ENCODE measurements around the gene MCM3AP. TPM values are rescaled to one million over a fixed set of nuclear protein-coding genes. Genes with fewer than 3 reads are reported as not detected.
A peak's percentile ranks its signal among the peaks of the same experiment; 100 is the strongest.

MCM3AP gene
- total RNA-seq, 1 donor from 2014 or later, result 58.8 TPM

DNA sequence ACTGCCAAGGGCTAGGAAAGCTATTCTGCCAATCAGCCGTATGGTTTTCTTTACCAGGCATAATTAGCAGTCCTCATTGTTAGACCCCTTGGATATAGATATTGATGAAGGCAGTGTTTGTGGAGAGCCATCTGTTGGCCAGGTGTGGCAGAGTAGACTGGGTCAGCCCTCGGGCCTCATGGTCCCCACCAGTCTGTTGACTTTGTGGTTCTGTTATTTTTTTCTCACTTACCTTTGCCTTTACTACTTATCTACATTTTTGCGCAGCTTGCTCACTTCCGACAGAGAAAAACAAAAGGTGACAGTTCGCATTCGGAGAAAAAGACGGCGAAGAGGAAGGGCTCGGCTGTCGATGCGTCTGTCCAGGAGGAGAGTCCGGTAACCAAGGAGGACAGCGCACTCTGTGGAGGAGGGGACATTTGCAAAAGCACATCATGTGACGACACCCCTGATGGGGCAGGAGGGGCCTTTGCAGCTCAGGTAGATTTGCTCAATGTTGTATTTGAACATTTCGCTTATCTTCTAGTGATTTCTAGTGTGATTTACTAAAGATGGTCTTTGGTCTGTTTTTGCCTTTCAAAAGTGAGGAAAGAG, 40.8 kb upstream of the MCM3AP start:
- DNase-seq, result no peak
- intact Hi-C loops (cut with micrococcal nuclease), result no loop called here
- TF ChIP-seq, protein P1, sequence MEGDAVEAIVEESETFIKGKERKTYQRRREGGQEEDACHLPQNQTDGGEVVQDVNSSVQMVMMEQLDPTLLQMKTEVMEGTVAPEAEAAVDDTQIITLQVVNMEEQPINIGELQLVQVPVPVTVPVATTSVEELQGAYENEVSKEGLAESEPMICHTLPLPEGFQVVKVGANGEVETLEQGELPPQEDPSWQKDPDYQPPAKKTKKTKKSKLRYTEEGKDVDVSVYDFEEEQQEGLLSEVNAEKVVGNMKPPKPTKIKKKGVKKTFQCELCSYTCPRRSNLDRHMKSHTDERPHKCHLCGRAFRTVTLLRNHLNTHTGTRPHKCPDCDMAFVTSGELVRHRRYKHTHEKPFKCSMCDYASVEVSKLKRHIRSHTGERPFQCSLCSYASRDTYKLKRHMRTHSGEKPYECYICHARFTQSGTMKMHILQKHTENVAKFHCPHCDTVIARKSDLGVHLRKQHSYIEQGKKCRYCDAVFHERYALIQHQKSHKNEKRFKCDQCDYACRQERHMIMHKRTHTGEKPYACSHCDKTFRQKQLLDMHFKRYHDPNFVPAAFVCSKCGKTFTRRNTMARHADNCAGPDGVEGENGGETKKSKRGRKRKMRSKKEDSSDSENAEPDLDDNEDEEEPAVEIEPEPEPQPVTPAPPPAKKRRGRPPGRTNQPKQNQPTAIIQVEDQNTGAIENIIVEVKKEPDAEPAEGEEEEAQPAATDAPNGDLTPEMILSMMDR (IDR thresholded peaks at IDR 0.05; ENCODE audit: borderline replicate concordance), result no peak
- Histone ChIP-seq H3K36me3 (peaks cover 28% of the 10 kb centered on the region), H3K4me1 (peaks cover 39% of the 10 kb centered on the region), H3K27me3 (ENCODE audit: low read depth) (no peaks in the 10 kb centered on the region), H3K9me3 (replicated peaks) (no peaks in the 10 kb centered on the region), H3K4me3 (no peak overlapping the region), H3K27ac (replicated peaks) (peak overlapping the region; percentile 98)

DNA sequence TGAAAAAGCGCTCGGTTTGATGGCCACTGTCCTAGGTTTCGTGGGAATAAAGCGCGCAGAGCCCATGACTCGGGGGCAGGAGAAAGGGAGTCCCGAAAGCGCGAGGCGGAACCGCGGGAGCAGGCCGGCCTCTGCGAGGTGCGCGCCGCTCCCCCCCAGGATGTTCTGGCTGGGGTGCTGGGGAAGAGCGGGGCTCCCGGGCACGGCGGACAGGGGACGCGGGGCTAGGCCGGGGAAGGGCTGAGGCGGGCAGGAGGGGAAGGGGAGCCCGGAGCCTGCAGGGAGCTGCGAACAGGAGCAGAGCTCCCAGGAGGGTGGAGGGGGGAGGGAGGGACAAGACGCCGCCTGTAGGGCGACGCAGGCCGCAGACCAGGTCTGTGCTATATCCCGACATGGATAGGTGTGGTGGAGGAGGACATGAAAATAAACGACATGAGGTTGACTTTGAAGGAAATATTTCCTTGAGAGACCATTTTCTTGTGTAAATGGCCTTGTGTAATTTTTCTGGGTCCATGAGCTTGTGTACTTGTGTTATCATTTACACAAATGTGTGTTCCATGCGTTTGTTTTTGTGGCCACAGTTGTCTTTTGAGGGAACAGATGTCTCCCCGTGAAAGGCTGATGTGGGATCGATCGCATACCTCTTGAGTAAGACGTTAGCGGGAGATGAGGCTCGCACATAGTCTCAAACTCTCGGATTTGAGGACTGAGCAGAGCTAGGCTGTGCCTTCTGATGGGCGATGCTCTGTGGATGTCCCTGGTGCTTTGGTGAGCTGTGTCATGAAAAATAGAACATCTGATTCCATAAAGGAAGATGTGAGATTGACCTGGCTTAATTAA, 39.9 kb upstream of the MCM3AP start:
- peak; percentile 42 for DNase-seq
- intact Hi-C loops (cut with micrococcal nuclease), result no loop called here
- TF ChIP-seq, protein P1 (IDR thresholded peaks at IDR 0.05; ENCODE audit: borderline replicate concordance), result peak; percentile 51

DNA sequence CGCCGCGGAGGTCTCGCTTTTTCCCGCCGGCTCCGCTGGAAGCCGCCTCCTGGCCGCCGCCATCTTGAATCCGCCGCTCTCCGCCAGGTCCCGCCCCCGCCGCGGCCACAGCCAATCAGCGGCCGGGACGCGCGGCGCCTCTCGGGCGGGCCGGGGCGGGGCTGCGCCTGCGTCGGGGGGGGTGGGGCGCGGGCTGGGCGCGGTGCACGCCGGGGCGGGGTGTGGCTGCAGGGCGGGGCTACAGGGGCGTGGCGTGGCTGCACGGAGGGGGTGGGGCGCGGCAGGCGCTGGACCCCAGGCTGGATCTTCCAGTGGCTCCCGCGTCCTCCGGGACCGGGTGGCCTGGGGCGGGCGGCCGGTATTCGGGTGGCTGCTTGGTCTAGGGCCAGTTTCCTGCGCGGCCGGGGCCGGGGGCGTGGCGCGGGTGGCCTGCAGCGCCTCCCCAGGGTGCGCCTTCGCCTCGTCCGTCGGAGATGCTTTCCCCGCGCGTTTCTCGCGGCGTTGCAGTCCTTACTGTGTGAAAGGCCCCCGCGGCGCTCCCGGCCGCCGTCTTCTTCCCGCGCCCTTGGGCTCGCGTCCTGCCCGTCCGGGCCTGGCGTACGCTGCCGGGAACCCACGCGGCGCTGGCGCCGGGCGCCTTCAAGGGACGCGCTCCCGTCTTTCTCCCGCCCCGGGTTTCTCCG, 39.1 kb upstream of the MCM3AP start:
- Histone ChIP-seq H3K9me3 (replicated peaks) (no peaks in the 10 kb centered on the region), H3K36me3 (peaks cover 20% of the 10 kb centered on the region), H3K4me1 (peaks cover 39% of the 10 kb centered on the region), H3K27ac (replicated peaks) (peak overlapping the region; percentile 98), H3K4me3 (peak overlapping the region; percentile 95), H3K27me3 (ENCODE audit: low read depth) (no peaks in the 10 kb centered on the region)
- peak; percentile 87 for DNase-seq
- intact Hi-C loops (cut with micrococcal nuclease), result no loop called here
- TF ChIP-seq, protein P1 (IDR thresholded peaks at IDR 0.05; ENCODE audit: borderline replicate concordance), result no peak

More for the DNA sequence above, 39.9 kb upstream of the MCM3AP start:
- H3K27me3 ChIP-seq (ENCODE audit: low read depth), result no peaks in the 10 kb centered on the region
- H3K27ac ChIP-seq (replicated peaks), result peak overlapping the region; percentile 98
- H3K4me3 ChIP-seq, result peak overlapping the region; percentile 95
- H3K36me3 ChIP-seq, result peaks cover 26% of the 10 kb centered on the region
- H3K4me1 ChIP-seq, result peaks cover 39% of the 10 kb centered on the region
- no peaks in the 10 kb centered on the region for H3K9me3 ChIP-seq (replicated peaks)

DNA sequence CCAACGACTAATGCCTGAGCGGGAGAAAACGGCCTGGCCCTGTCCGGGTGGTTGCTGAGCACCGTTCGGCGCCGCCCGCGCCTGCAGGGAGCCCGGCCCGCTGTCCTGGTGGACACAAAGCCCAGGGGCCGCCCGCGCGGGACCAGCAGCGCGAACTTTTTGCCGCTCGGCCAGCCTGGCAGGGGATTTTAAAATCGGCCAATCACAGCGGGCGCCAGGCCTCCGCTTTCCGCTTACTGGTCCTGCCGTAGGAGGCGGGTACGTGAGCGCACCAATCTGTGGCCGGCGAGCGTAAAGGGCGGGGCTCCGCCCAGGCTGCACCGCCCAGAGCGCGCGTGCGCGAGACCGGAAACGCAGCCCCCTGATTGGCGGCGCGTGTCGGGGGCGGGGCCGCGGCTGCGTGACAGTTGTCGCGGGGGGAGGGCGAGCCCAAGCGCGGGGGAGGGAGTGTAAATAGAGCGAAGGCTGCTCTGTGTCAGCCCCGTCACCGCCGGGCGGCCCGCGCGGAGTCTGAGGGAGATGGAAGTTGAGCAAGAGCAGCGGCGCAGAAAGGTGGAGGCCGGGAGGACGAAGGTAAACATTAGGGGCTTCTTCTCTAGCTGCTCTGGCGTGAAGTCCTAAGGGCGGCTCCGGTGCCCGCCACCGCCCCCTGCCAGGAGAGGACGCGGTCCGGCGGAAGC, 38.4 kb upstream of the MCM3AP start, which contains the start of the genes C21orf58 and PCNT:
Gene C21orf58, minus strand, starts transcription at position 161 of the 680 bp plus-strand sequence. CDS start 1,132 bp downstream, outside the sequence.
Gene PCNT, plus strand, starts transcription at position 447 of the 680 bp plus-strand sequence. Its CDS starts 73 bp downstream, at position 520.
- Histone ChIP-seq H3K36me3 (peaks cover 19% of the 10 kb centered on the region), H3K9me3 (replicated peaks) (no peaks in the 10 kb centered on the region), H3K4me3 (peak within 1 kb of the TSS; percentile 95), H3K4me1 (peaks cover 39% of the 10 kb centered on the region), H3K27ac (replicated peaks) (peak within 1 kb of the TSS; percentile 98), H3K27me3 (ENCODE audit: low read depth) (no peaks in the 10 kb centered on the region)
- TF ChIP-seq, protein P1 (IDR thresholded peaks at IDR 0.05; ENCODE audit: borderline replicate concordance), result no peak
- DNase-seq, result peak; percentile 98
- intact Hi-C loops (cut with micrococcal nuclease), result no loop called here

DNA sequence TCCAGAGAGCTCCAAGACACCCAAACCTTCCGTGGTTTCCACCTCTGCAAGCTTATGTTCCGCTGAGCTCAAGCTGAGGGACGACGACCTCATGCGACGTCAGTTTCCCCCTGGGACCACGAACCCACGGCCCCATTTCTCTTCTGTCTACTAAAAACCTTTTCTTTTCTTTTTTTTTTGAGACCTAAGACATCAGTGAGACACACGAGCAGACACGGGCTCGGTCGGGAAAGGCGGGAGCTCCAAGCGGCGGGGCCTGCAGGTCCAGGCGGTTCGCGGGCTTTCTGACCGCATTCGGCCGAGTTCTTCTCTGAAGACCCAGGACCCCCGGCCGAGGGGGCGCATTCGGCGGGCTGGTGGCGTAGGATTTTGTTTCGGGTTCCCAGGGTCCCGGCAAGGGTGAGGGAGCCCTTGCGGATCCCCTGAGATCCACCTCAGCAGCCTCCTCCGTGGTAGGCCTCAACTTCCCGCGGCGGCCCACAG, 37.9 kb upstream of the MCM3AP start:
- peaks cover 13% of the 10 kb centered on the region for H3K36me3 ChIP-seq
- TF ChIP-seq, protein P1 (IDR thresholded peaks at IDR 0.05; ENCODE audit: borderline replicate concordance), result no peak
- H3K4me3 ChIP-seq, result peak overlapping the region; percentile 95
- no peaks in the 10 kb centered on the region for H3K9me3 ChIP-seq (replicated peaks)
- intact Hi-C loops (cut with micrococcal nuclease), result no loop called here
- H3K27me3 ChIP-seq (ENCODE audit: low read depth), result no peaks in the 10 kb centered on the region
- peaks cover 44% of the 10 kb centered on the region for H3K4me1 ChIP-seq
- peak overlapping the region; percentile 98 for H3K27ac ChIP-seq (replicated peaks)
- DNase-seq, result no peak

All from left ventricle myocardium inferior (tissue), 1 donor.